Medulla oblongata (tissue), 1 donor: ENCODE results near the gene ZNF45.
"Not testable (repeated sequence)": the region's sequence is repeated elsewhere in the genome, so short reads cannot be mapped to it uniquely, and the experiment has no call there.

Experiments used
- DNase-seq: peaks from one replicate; pipeline ENCODE4 v3.0.0-alpha.2; 2015; ENCODE audit errors: extremely low spot score

Gene ZNF45

DNA sequence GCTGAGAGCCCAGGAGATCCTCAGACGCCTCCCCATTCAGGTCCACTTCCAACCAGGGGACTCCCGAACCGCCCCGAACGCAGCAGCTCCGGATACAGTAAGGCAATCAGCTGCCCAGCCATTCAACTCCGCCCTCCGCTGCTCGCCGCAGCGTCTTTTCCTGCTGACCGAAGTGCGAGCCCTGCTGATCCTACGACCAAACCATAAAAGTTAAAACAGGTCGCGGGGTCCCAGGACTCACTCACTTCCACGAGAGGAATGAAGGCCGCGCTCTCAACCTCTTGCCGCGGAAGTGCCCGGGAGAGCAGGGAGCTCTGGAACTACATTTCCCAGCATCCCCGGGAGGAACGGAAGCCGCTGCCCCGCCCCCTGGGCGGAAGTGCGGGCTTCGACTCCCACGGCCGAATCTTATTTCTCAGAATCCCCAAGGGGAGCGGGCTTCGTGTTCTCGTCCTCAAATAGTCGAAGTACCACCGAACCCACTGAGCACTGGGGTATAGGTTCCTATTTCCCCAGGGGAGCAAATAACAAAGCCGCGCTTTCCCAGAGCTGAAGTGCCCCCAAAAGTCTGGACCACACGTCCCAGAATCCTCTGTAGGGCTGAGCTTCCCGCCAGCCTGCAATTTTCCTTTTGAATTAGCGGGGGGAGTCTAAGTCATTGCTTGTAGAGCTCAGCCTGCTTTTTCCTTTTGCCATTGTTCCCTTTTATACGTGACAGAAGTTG, at the start of gene ZNF45:
Gene ZNF45 (minus strand): TSS at position 298 of the 724 bp plus-strand sequence. CDS start 13,097 bp downstream, outside the sequence.
- DNase-seq, result peak; percentile 97

DNA sequence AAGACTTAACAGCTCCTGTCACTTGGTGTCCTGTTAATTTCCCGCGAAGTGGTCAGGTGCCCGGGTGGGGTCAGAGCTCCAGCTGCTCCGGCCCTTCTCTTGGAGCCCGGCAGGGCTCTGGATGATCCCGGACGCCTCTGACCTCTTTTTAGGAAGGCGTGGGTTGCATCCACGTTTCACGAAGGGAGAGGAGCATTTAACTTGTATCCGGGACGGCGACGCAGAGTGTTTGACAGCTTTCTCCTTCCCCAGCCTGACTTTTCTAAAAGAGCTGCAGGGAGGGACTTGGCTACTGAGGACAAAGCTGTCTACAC, 49.6 kb upstream of the ZNF45 start:
- DNase-seq, result no peak

DNA sequence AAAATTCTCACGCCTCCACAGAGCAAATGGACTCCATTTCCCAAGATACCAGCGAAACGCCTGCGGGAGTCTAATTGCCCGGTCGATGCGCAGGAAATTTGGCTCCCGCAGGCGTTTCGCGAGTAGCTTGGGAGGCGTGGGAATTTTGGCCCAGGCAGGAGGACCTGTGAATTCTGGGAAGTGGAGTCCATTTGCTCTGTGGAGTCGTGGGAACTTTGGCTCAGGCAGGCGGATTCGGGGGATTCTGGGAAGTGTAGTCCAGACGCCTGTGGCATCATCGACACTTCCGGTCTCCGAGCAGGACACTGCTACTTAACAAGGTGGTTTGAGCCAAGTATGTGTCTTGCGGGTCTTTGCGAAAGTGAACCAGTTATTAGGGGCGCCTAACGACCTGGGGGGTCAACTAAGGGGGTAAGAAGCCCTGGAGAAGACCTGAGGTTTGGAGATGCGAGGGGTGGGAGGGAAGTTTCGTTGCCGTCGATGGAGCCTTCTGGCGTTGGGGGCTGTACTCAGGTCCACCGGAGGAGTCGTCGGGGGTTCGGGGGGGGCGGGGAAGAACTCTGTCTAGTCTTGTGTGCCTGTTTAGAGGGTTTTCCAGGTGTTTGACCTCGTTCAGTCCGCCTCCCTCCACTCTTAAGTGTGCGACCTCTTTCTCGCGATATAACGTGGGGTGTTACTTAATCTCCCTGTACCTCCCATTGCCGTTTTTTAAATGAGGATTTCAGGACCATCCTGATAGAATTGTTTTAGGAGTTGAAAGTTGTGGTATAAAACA, 49.0 kb upstream of the ZNF45 start, which contains the start of gene ZNF155:
Gene ZNF155 (plus strand): TSS at position 277 of the 775 bp plus-strand sequence. CDS start 4,356 bp downstream, outside the sequence.
- peak; percentile 98 for DNase-seq

DNA sequence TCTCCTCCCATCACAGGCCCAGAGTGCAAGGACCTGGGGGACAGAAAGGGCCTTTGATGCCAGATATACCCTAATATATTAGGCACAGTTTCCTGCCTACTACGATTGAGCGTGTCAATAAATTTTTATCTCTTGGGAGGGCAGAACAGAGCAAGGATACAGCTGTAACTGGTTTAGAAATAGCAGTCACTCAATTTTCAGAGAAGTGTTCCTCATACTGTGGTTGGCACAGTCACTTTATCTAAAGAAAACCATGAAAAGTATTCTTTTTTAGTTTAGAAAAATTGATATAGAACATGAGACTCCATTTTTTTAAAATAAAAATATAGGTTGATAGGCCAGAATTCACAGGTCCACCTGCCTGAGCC, 48.4 kb upstream of the ZNF45 start:
- DNase-seq, result no peak

DNA sequence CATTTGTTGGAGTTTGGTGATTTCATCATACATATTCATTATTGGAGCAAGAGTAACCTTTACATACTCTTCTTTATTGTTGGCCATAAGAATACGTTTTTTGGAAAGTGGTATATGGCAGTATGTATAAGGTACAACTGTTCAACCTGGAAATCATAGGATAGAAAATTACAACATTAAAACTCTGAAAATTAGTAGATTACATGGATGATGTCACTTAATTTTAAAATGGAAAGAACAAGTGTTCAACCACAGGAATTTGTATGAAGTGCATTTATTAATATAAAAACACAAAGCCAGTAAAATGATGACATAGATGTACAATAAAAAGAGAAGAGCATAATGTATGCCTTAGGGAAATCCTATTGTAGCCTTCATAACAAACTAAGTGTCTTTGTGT, 41.6 kb upstream of the ZNF45 start:
- DNase-seq, result no peak

DNA sequence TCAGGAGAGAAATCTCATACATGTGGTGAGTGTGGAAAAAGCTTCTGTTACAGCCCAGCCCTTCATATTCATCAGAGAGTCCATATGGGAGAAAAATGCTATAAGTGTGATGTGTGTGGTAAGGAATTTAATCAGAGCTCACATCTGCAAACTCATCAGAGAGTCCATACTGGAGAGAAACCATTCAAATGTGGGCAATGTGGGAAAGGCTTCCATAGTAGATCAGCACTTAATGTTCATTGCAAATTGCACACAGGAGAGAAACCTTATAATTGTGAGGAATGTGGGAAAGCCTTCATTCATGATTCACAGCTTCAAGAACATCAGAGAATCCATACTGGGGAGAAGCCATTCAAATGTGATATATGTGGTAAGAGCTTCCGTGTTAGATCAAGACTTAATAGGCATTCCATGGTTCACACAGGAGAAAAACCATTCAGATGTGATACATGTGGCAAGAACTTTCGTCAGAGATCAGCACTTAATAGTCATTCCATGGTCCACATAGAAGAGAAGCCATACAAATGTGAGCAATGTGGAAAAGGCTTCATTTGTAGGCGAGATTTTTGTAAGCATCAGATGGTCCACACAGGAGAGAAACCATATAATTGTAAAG, 31.1 kb upstream of the ZNF45 start:
- DNase-seq, result no peak

DNA sequence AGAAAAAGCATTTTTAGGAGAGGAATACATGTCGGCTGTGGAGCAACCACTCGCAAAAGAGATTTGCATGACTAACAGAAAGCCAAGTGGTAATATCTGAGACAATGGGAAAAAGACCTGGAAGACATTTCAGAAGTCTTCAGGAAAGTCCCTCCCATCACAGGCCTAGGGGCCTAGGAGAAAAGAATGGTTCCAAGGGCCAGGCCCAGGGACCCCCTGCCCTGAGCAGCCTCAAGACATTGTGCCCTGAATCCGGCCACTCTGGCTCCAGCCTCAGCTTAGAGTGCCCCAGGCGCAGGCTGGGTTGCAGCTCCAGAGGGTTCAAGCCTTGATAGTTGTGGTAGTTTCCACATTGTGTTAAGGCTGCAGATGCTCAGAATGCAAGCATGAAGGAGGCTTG, 25.3 kb upstream of the ZNF45 start:
- no peak for DNase-seq

DNA sequence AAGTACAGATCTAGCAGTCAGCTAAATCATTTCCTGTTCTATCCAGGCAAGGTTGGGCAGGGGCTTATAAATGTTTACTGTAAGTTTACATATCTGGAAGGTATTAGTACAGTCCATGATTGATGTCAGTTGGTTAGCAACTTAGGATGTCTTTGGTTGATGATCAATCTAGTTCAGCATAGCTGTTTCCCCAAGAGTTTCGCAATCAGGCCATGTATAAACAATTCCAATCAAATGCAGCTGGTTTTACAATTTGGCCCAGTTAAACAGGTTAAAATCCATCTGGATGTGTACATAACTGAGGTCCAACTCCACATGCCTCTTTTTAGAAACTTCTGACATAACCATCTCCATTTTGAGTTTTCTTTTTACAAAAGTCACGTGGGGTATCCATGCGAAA, 22.8 kb upstream of the ZNF45 start:
- DNase-seq, result no peak

DNA sequence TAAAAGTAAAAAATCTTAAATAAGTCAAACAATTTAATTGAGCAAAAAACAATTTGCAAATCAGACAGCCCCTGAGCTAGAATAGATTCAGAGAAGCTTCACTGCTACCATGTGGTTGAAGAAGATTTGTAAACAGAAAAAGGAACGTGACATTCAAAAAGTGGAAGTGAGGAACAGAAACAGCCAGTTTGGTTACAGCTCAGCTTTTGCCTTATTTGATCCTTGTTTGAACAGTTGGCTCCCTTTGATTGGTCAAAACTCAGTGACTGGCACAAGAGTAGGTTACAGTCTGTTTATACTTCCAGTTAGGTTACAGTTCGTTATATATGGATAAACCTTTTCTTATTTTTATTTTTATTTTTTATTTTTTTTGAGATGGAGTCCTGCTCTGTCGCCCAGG, 21.7 kb upstream of the ZNF45 start:
- DNase-seq, result no peak

DNA sequence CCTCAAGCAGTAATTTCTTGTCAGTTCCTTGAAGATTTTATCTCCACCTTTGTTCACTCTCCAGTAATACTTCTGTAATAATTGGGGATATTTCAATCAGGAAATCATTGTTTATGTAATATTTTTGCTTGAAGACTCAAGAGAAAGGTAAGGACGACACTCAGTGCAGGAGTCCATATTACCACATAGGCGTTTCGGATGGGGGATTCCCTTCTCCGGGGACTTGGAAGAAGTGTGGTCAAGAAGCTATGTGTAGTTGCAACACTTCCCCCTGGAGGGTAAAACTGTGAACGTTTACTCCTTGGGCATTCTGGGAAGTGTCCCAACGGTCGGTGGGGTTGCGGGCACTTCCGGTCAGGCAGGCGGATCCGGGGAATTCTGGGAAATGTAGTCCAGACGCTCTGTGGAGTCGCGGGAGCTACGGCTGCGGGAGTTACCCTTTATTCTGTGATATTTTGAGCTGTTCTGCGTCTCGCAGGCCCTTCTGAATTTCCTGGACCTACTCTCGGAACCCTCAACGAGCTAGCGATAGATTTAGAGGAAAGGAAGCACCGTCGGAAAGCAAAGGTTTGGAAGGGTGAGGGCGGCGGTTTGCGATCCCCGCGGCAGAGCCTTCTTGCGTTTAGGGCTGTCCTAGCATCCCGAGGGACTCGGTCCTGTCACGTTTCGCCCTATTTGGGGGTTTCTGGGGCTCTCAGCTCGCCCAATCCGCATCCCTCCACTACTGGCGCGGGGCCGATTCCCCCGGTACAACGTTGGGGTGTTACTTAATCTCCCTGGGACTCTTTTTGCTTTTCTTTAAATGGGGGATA, 16.0 kb upstream of the ZNF45 start, which contains the start of gene ZNF221:
Gene ZNF221 (plus strand): TSS at position 395 of the 812 bp plus-strand sequence. CDS start 11,499 bp downstream, outside the sequence.
- peak; percentile 98 for DNase-seq

DNA sequence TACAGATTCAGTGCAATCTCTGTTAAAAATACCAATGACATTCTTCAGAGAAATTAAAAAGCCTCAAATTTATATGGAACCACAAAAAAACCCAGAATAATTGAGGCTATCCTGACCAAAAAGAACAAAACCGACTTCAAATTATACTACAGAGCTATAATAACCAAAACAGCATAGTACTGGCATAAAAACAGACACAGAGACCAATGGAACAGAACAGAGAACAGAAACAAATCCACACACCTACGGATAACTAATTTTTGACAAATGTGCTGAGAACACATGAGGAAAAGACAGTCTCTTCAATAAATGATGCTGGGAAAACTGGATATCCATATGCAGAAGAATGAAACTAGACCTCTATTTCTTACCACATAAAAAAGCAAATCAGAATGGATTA, 14.7 kb upstream of the ZNF45 start:
- DNase-seq, result not testable (repeated sequence)

DNA sequence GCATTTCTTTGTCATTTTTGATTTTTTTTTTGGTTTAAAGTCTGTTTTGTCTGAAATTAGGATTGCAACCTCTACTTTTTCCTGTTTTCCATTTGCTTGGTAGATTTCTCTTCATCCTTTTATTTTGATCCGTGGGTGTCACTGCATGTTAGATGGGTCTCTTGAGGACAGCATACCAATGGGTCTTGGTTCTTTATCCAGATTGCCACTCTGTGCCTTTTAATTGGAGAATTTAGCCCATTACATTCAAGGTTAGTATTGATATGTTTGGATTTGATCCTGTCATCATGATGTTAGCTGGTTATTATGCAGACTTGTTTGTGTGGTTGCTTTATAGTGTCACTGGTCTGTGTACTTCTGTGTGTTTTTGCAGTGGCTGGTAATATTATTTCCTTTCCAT, 12.3 kb upstream of the ZNF45 start:
- not testable (repeated sequence) for DNase-seq

DNA sequence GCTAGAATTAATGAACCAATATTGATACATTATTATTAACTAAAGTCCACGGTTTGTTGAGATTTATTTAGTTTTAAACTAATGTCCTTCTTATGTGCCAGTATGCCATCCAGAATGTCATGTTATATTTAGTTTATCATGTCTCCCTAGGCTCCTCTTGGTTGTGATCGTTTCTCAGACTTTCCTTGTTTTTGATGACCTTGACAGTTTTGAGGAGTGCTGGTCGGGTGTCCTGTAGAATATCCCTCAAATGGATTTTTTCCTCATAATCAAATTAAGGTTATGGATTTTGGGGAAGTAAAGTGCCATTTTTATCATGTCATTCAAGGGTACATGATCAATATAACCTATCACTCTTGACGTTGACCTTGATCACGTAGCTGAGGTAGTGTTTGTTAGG, 6.1 kb upstream of the ZNF45 start:
- DNase-seq, result no peak

DNA sequence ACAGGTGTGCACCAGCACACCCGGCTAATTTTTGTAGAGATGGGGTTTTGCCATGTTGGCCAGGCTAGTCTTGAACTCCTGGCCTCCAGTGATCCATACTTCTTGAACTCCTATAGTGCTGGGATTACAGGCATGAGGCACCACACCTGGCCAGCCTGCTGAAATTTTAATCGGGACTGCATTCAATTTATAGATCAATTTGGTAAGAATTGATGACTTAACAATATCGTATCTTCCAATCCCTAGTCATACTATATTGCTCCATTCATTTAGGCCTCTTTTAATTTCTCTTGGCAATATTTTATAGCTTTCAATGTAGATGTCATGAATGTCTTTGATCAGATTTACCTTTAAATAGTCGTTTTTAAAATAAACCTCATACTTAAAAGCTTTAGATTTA, 5.6 kb upstream of the ZNF45 start:
- no peak for DNase-seq

DNA sequence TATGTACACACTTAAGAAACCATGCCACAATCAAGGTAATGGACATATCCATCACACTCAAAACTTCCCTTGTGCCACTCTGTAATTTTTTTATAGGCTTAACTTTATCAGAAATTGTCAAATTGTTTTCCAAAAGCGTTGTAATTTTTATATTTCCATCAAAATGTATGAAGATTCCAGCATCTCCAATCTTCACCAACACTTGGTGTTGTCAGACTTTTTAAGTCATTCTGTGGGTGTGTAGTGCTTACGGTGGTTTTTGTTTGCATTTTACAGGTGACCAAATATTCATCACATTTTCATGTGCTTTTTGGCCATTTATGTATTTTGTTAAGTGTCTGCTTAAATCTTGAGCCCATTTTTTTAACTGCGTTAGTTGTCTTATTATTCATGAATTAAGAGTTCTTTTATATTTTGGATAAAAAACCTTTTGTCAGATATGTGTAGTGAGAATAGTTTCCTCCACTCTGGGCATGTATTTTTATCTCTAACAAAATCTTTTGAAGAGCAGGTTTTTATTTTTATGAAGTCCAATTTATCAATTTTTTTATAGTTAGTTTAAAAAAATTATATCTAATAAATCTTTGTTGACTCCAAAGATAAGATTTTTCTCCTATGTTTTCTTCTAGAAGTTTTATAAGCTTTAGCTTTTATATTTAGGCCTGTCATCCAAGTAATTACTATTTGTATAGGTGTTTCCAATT, 4.6 kb upstream of the ZNF45 start:
- DNase-seq, result no peak

DNA sequence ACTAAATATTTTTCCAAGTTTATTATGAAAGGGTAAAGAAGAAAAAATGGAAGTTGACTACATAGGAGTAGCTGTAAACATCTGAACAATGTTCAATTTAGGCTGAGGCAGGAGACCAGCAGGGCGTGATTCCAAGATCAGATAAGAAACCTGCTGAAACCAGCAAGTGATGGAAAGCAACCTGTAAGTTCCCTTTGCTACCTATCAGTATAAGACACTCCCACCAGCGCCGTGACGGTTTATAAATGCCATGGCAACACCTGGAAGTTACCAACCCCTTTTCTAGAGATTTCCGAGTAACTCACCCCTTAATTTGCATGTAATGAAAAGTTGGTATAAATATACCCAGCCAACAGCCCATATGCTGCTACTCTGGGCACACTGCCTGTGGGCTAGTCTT, 1.1 kb upstream of the ZNF45 start:
- no peak for DNase-seq

DNA sequence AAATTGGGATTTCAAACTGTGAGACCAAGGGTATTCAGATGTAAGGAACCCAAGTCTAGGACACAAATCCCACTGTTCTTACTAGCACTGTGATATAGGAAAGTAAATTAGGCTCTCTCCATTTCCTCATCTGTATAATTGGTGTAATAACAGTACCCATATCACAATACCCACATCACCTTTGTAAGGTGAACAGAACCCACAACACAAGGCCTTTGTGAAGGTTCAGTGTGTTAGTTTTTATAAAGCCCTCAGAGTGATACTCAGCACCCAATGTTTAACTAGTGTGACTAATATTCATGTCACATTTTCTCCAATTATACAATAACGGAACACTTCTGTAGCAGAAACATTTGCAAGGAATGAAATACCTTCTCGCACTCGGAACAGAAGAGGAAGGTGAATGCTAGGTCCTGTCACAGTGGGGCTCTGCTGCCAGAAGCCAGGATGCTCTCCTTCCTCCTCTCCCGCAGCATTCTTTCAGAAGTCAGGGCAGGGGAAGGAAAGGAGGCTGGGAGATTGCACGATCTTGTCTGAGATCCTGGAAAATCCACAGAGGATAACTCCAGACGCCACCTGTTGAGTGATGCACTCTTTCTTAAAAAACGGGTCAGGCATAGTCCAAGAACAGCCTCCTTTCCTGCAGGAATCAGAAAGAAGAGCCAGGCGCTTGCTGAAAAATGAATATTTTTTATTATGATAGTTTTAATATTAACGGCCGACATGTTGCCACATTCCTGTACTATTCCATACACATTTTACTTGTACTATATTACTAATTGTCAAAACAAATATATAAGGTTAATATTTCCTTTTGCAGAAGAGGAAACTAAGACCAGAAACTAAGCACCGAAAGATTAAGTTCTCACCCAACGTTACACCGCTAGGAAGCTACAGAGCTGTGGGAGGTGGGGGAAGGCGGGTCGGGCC, 762 bp downstream of the ZNF45 start:
- peak; percentile 6 for DNase-seq

DNA sequence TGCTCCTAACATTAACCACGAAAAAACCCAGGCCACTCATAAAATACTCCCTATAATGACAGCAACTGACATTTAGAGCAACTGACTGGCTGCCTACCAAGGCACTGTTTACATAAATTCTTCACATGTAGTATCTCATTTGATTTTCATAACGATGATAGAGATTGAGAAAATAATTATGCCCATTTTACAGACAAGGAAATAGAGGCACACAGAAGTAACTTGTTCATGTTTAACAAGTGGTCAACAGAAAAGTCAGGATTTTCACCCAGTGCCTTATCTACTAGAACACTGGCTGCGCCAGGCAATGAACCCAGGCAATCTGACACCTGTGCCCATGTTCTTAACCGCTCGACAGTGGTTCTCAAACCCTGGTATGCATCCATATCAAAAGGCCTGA, 6.3 kb downstream of the ZNF45 start:
- DNase-seq, result no peak

DNA sequence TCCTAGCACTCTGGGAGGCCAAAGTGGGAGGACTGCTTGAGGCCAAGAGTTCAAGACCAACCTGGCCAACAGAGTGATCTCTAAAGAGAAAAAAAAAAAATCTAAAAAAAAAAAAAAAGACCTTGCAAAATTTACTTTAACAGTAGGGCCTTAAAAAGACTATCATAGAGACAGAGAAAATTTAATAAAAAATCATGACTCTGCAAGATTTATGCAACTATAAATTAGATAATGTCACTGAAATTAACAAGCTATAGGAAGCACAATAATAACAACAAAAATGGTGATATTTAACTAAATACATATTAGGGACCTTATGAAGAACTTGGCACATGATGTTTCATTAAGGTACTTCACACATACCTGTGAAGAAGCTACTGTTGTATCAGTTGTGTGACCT, 11.2 kb downstream of the ZNF45 start:
- DNase-seq, result no peak

DNA sequence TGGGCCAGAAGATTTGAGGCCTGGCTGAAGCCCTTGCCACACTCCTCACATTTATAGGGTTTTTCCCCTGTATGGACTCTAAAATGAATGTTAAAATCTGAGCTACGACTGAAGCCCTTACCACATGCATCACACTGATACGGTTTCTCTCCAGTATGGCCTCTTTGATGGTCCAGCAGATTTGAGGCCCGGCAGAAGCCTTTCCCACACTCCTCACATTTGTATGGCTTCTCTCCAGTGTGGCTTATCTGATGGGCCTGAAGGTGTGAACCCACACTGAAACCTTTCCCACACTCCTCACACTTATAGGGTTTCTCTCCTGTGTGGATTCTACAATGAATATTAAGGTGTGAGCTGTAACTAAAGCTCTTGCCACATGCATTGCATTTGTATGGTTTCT, 21.0 kb downstream of the ZNF45 start:
- no peak for DNase-seq
